Measurements from ENCODE around the gene TXNDC15. TPM values are rescaled to one million over a fixed set of nuclear protein-coding genes. Genes with fewer than 3 reads are reported as not detected.

TXNDC15 gene
- total and polyA plus RNA-seq, 2 of the 13 experiments (the other 11 are each of a cell fraction or from before 2014, with no cell fraction given), result 22.2 to 49.9 TPM

DNA sequence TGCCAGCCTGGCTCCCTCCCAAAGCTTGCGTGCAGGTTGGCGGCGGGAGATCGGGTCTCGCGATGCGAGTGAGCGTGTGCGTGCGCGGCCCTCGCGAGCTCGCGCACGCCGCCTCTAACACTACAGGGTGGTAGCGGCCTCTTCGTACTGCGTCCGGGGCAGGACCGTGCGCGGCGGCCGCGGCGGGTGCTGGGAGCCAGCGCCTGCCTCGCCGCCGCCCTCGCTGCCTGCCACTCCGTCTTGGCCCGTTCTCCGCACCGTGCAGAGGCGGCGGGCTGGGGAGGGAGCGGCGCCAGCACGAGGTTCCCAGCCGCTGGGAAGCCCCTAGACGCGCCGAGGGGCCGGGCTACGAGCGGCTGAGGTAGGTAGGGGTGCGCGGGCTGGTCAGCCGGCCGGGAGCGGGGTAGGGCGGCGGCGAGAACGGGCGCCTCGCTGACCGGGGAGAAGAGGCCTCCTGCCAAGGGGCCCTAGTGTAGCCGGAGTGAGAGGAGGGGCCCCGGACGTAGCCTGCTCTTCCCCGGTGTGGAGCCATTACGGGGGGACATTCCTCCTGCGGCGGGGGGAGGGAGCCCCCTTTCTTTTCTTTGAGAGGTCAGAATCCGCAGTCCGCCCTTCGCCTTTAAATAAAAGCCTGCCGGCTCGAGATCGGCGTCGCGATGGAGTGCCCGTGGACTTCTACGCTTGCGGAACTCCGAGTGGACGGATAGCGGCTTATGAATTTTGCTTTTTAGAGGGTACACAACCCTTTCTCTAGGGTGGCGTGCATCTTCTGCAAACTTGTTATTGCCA, 28.1 kb upstream of the TXNDC15 start, which contains the start of gene C5orf24 (continued):
- TF ChIP-seq, protein P1, sequence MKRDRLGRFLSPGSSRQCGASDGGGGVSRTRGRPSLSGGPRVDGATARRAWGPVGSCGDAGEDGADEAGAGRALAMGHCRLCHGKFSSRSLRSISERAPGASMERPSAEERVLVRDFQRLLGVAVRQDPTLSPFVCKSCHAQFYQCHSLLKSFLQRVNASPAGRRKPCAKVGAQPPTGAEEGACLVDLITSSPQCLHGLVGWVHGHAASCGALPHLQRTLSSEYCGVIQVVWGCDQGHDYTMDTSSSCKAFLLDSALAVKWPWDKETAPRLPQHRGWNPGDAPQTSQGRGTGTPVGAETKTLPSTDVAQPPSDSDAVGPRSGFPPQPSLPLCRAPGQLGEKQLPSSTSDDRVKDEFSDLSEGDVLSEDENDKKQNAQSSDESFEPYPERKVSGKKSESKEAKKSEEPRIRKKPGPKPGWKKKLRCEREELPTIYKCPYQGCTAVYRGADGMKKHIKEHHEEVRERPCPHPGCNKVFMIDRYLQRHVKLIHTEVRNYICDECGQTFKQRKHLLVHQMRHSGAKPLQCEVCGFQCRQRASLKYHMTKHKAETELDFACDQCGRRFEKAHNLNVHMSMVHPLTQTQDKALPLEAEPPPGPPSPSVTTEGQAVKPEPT (CRISPR knock-in tag; IDR thresholded peaks at IDR 0.05; ENCODE audit: low read depth), result peak; percentile 74; the same call in 1 of the 2 replicates
- TF ChIP-seq ZNF792 (CRISPR knock-in tag; IDR thresholded peaks at IDR 0.05) (peak; percentile 84), BRCA1 (CRISPR knock-in tag; IDR thresholded peaks at IDR 0.05) (peak; percentile 80; the same call in 1 of the 2 replicates), MEF2D (CRISPR knock-in tag; IDR thresholded peaks at IDR 0.05) (no peak), ZNF7 (CRISPR knock-in tag; IDR thresholded peaks at IDR 0.05) (no peak), GFI1 (CRISPR knock-in tag; IDR thresholded peaks at IDR 0.05; ENCODE audit: borderline replicate concordance) (no peak; the same call in 1 of the 2 replicates), ZNF121 (CRISPR knock-in tag; IDR thresholded peaks at IDR 0.05) (no peak; the same call in 1 of the 2 replicates), ZNF557 (CRISPR knock-in tag; IDR thresholded peaks at IDR 0.05) (no peak), HNRNPK (IDR thresholded peaks at IDR 0.05; ENCODE audit: low read depth, low read length, poor library complexity, severe bottlenecking) (peak; percentile 50), MYNN (CRISPR knock-in tag; IDR thresholded peaks at IDR 0.05; ENCODE audit: low read depth) (no peak), DNMT3B (CRISPR knock-in tag; conservative IDR thresholded peaks at IDR 0.05) (0 out of 2 replicates have a peak, but pooled peaks have one; percentile 61), ZNF337 (CRISPR knock-in tag; IDR thresholded peaks at IDR 0.05; ENCODE audit: borderline replicate concordance, low read depth) (peak; percentile 82; the same call in 1 of the 2 replicates), PLRG1 (conservative IDR thresholded peaks at IDR 0.05) (no peak)
- TF ChIP-seq, protein P2, sequence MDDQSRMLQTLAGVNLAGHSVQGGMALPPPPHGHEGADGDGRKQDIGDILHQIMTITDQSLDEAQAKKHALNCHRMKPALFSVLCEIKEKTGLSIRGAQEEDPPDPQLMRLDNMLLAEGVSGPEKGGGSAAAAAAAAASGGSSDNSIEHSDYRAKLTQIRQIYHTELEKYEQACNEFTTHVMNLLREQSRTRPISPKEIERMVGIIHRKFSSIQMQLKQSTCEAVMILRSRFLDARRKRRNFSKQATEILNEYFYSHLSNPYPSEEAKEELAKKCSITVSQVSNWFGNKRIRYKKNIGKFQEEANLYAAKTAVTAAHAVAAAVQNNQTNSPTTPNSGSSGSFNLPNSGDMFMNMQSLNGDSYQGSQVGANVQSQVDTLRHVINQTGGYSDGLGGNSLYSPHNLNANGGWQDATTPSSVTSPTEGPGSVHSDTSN (CRISPR knock-in tag; IDR thresholded peaks at IDR 0.05; ENCODE audit: borderline replicate concordance), result no peak
- TF ChIP-seq, protein P3, sequence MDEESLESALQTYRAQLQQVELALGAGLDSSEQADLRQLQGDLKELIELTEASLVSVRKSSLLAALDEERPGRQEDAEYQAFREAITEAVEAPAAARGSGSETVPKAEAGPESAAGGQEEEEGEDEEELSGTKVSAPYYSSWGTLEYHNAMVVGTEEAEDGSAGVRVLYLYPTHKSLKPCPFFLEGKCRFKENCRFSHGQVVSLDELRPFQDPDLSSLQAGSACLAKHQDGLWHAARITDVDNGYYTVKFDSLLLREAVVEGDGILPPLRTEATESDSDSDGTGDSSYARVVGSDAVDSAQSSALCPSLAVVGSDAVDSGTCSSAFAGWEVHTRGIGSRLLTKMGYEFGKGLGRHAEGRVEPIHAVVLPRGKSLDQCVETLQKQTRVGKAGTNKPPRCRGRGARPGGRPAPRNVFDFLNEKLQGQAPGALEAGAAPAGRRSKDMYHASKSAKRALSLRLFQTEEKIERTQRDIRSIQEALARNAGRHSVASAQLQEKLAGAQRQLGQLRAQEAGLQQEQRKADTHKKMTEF (CRISPR knock-in tag; IDR thresholded peaks at IDR 0.05), result peak; percentile 91
- TF ChIP-seq, protein P4, sequence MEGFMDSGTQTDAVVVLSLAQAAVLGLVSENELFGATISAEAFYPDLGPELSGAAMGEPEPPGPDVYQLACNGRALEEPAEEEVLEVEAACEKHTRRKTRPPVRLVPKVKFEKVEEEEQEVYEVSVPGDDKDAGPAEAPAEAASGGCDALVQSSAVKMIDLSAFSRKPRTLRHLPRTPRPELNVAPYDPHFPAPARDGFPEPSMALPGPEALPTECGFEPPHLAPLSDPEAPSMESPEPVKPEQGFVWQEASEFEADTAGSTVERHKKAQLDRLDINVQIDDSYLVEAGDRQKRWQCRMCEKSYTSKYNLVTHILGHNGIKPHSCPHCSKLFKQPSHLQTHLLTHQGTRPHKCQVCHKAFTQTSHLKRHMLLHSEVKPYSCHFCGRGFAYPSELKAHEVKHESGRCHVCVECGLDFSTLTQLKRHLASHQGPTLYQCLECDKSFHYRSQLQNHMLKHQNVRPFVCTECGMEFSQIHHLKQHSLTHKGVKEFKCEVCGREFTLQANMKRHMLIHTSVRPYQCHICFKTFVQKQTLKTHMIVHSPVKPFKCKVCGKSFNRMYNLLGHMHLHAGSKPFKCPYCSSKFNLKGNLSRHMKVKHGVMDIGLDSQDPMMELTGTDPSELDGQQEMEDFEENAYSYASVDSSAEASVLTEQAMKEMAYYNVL (CRISPR knock-in tag; IDR thresholded peaks at IDR 0.05; ENCODE audit: borderline replicate concordance), result peak; percentile 24
- TF ChIP-seq, protein P5, sequence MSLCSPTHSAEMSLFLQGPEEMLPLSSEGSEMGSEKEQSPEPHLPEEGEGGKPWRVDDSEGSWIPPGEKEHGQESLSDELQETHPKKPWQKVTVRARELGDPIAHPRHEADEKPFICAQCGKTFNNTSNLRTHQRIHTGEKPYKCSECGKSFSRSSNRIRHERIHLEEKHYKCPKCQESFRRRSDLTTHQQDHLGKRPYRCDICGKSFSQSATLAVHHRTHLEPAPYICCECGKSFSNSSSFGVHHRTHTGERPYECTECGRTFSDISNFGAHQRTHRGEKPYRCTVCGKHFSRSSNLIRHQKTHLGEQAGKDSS (CRISPR knock-in tag; IDR thresholded peaks at IDR 0.05; ENCODE audit: borderline replicate concordance, low read depth), result peak; percentile 50; the same call in 1 of the 2 replicates
- TF ChIP-seq, protein P6, sequence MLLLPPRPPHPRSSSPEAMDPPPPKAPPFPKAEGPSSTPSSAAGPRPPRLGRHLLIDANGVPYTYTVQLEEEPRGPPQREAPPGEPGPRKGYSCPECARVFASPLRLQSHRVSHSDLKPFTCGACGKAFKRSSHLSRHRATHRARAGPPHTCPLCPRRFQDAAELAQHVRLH (CRISPR knock-in tag; IDR thresholded peaks at IDR 0.05; ENCODE audit: borderline replicate concordance, low read depth), result peak; percentile 83
- TF ChIP-seq, protein P7, sequence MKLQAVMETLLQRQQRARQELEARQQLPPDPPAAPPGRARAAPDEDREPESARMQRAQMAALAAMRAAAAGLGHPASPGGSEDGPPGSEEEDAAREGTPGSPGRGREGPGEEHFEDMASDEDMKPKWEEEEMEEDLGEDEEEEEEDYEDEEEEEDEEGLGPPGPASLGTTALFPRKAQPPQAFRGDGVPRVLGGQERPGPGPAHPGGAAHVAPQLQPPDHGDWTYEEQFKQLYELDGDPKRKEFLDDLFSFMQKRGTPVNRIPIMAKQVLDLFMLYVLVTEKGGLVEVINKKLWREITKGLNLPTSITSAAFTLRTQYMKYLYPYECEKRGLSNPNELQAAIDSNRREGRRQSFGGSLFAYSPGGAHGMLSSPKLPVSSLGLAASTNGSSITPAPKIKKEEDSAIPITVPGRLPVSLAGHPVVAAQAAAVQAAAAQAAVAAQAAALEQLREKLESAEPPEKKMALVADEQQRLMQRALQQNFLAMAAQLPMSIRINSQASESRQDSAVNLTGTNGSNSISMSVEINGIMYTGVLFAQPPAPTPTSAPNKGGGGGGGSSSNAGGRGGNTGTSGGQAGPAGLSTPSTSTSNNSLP (IDR thresholded peaks at IDR 0.05; ENCODE audit: low read depth, low read length), result no peak

Measured in HepG2 (cell line).